Memory B cell (primary cell): ENCODE results near the gene PRSS37.

Source experiments
- ATAC-seq: fragments of 150-1000 bp; cut with Tn5 transposase; 2 replicates; pipeline ENCODE4 v1.10.0; 2021; ENCODE audit warnings: low read depth, mild to moderate bottlenecking, moderate library complexity
- DNase-seq, 2 donors: peaks; one replicate each; pipeline ENCODE4 v3.0.0; 2022; ENCODE audit warnings: low spot score in 2 of 2
- H3K27ac Mint-ChIP-seq: one replicate; pipeline ENCODE4 v1.8.0; 2022; ENCODE audit warnings: mild to moderate bottlenecking, moderate library complexity, mixed read lengths
- H3K27me3 Mint-ChIP-seq: one replicate; pipeline ENCODE4 v1.8.0; 2022; ENCODE audit warnings: mixed read lengths
- H3K36me3 Mint-ChIP-seq: one replicate; pipeline ENCODE4 v1.8.0; 2022; ENCODE audit warnings: mild to moderate bottlenecking, mixed read lengths
- H3K4me1 Mint-ChIP-seq: one replicate; pipeline ENCODE4 v1.8.0; 2022; ENCODE audit warnings: mixed read lengths
- H3K4me3 Mint-ChIP-seq: one replicate; pipeline ENCODE4 v1.8.0; 2022; ENCODE audit warnings: mild to moderate bottlenecking, moderate library complexity, mixed read lengths
- H3K9me3 Mint-ChIP-seq: one replicate; pipeline ENCODE4 v1.8.0; 2022; ENCODE audit warnings: mixed read lengths

The PRSS37 gene, protein sequence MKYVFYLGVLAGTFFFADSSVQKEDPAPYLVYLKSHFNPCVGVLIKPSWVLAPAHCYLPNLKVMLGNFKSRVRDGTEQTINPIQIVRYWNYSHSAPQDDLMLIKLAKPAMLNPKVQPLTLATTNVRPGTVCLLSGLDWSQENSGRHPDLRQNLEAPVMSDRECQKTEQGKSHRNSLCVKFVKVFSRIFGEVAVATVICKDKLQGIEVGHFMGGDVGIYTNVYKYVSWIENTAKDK

DNA sequence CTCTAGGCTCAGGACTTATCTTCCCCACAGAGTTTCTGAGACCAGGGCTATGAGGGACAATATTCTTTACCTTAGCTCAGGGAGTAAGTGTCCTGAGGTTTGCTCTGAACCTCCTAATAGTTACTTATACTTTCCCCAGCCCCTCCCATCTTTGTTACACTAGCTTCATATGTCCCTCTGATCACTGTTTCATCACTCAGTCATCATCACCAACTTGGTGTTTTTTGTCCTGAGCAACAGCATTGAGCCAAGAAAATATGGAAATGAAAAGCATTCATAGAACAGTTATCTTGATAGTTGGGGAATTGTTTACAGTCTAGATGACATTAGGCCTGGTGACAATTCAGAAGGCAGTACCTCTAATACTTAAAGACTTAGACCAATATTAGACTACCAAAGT is at the start of gene PRSS37:
TSS of gene PRSS37 (minus strand) at position 101 of the 400 bp plus-strand sequence. CDS start 436 bp downstream, outside the sequence.
- H3K36me3 Mint-ChIP-seq, result no peaks in the 10 kb centered on the region
- ATAC-seq (no peak), DNase-seq (no peak)
- H3K27ac Mint-ChIP-seq, result no peak within 1 kb of the TSS
- no peak within 1 kb of the TSS for H3K4me3 Mint-ChIP-seq
- H3K9me3 Mint-ChIP-seq, result no peaks in the 10 kb centered on the region
- H3K4me1 Mint-ChIP-seq, result no peaks in the 10 kb centered on the region
- no peaks in the 10 kb centered on the region for H3K27me3 Mint-ChIP-seq

DNA sequence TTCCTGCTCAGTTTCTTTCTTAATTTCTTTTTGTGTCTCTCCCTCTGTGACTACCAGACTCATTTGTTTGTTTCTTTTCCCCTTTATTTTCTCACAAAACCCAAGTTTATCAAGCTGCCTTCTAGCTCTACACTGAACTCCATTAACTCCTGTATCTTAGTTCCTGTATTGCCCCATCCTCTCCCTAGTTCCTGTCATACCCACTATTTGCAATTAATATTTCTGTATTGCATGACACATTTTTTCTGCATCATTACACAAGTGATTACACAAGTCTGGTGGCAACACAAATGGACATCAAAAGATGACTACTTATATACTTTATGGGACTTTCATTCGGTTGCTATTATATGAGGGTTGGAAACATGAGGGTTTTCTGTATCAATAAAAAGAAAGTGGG is 48.0 kb upstream of the PRSS37 start:
- peaks cover 2% of the 10 kb centered on the region for H3K27me3 Mint-ChIP-seq

DNA sequence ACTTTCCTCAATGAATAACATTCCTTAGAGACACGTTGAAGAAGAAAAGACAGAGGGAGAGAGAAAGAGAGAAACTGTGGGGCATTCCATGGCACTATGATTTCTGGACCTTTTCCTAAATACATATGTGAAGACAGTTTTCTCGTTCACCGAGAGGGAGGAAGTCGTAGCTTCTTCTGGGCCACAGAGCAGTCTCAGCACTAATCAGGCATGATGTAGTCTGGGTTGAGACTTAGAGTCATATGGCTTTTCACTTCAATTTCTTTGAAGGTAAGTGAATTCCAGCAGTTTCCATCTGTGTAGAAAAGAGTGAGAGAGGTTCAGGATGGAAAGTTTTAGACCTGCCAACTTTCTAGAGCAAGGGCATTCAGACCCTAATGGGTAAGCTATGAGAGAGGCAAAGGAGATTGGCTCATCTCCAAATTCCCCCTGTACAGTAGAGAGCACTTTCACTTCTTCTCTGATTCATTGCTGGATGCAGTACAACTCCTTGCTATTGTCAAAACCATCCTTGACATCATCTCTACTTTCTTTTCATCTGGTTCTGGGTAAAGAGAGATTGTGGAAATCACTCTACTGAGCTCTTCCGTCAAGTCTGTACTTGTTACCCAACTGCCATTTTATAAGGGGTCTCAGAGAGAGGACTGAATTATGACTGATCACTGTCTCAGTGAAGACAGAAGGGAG is 43.4 kb upstream of the PRSS37 start:
- Mint-ChIP-seq H3K4me3 (no peak overlapping the region), H3K27ac (no peak overlapping the region), H3K4me1 (no peaks in the 10 kb centered on the region), H3K9me3 (peaks cover 3% of the 10 kb centered on the region), H3K36me3 (no peaks in the 10 kb centered on the region), H3K27me3 (peaks cover 2% of the 10 kb centered on the region)
- DNase-seq (no peak), ATAC-seq (no peak)

More for the DNA sequence above, 48.0 kb upstream of the PRSS37 start:
- H3K9me3 Mint-ChIP-seq, result peaks cover 3% of the 10 kb centered on the region
- ATAC-seq (no peak), DNase-seq (no peak)
- no peaks in the 10 kb centered on the region for H3K36me3 Mint-ChIP-seq
- no peak overlapping the region for H3K4me3 Mint-ChIP-seq
- H3K4me1 Mint-ChIP-seq, result no peaks in the 10 kb centered on the region
- H3K27ac Mint-ChIP-seq, result no peak overlapping the region

DNA sequence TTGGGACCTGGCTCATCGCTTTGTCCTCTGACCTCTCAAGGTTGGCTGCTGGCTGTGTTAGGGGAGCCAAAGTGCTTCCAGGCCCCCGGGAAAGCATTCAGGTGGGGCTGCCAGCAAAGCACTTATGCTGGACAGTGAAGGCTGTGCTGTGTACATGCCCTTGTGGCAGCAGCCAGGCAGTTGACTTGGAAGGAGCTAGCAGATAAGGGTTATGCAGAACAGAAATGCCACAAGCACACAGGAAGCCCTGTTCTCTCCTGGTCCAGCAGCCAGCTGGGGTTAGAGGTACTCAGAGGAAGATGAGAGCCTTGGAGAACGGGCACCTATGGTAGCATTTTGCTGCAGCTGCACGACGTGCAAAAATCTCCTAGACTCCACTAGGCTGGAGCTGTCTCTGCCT is 39.7 kb upstream of the PRSS37 start:
- no peaks in the 10 kb centered on the region for H3K27me3 Mint-ChIP-seq
- no peak for ATAC-seq

DNA sequence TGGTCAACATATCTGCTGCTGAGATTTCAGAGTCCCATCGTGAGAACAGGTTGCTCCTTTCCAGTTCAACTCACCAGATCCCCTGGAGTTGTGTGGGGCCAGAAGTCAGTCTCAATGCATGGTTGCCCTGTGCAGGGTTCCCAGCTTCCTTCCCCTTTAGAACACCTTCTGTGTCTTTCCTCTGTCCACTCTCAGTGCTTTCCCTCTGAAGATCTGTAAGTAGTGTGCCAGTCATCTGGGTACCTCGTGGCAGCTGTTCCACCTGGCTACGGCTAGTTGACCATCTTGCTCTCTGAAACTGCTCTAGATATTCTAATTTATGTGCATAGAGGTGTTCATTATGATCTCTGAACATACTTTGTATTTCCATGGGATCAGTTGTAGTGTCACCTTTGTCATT is 36.1 kb upstream of the PRSS37 start:
- no peak for ATAC-seq

More for the DNA sequence above, 39.7 kb upstream of the PRSS37 start:
- no peak overlapping the region for H3K4me3 Mint-ChIP-seq
- no peak overlapping the region for H3K27ac Mint-ChIP-seq
- H3K9me3 Mint-ChIP-seq, result peaks cover 4% of the 10 kb centered on the region
- no peaks in the 10 kb centered on the region for H3K4me1 Mint-ChIP-seq
- H3K36me3 Mint-ChIP-seq, result no peaks in the 10 kb centered on the region
- no peak for DNase-seq

DNA sequence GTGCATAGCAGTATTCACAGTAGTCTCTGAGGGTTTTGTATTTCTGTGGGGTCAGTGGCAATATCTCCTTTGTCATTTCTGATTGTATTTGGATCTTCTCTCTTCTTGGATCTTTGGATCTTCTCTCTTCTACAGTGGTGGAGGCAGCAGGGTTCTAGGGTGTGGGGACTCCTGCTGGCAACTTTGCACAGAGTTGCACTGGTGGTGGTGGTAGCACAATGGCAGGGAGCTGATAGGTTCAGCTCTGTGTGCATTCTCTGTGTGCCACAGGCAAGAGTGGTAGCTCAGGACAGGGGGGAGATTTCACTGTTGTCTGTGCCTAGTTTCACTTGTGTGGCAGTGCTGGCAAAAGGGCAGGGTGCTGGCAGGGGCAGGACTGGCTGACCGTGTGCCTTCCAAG is 35.1 kb upstream of the PRSS37 start:
- Mint-ChIP-seq H3K4me3 (no peak overlapping the region), H3K27ac (no peak overlapping the region), H3K4me1 (no peaks in the 10 kb centered on the region), H3K9me3 (peaks cover 5% of the 10 kb centered on the region), H3K27me3 (no peaks in the 10 kb centered on the region), H3K36me3 (no peaks in the 10 kb centered on the region)
- ATAC-seq, result no peak
- no peak for DNase-seq

More for the DNA sequence above, 36.1 kb upstream of the PRSS37 start:
- no peaks in the 10 kb centered on the region for H3K4me1 Mint-ChIP-seq
- no peak for DNase-seq
- H3K4me3 Mint-ChIP-seq, result no peak overlapping the region
- H3K9me3 Mint-ChIP-seq, result peaks cover 5% of the 10 kb centered on the region
- H3K27me3 Mint-ChIP-seq, result no peaks in the 10 kb centered on the region
- no peak overlapping the region for H3K27ac Mint-ChIP-seq
- H3K36me3 Mint-ChIP-seq, result no peaks in the 10 kb centered on the region

DNA sequence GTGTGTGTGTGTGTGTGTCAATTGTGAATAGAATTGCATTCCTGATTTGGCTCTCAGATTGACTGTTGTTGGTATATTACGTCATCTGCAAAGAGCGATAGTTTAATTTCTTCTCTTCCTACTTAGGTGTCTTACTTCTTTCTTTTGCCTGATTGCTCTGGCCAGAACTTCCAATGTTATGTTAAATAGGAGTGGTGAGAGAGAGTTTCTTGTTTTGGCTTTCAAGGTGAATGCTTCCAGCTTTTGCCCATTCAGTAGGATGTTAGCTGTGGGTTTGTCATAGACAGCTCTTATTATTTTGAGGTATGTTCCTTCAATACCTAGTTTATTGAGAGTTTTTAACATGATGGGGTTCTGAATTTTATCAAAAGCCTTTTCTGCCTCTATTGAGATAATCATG is 34.2 kb upstream of the PRSS37 start:
- ATAC-seq (no peak), DNase-seq (no peak)
- no peak overlapping the region for H3K4me3 Mint-ChIP-seq
- H3K27me3 Mint-ChIP-seq, result no peaks in the 10 kb centered on the region
- H3K27ac Mint-ChIP-seq, result no peak overlapping the region
- H3K4me1 Mint-ChIP-seq, result no peaks in the 10 kb centered on the region
- peaks cover 8% of the 10 kb centered on the region for H3K9me3 Mint-ChIP-seq
- no peaks in the 10 kb centered on the region for H3K36me3 Mint-ChIP-seq

DNA sequence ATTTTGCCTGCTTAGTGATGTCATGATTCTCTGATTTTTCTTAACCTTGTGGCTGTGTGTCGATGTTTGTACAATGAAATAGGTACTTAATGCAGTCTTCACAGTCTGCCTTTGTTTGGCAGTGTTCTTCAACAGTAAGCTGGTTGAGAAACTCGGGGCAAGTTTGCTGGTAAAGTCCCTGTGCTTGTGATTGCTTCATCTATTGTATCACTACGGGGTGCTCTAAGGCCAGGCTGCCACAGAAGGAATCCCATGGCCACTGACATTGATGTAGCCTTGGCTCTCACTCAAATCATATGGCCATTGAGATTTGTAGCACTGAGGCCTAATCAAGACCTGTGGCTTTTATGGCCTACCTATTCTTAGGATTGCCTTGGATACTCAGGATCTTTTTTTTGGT is 33.5 kb upstream of the PRSS37 start:
- H3K27ac Mint-ChIP-seq, result no peak overlapping the region
- ATAC-seq (no peak), DNase-seq (no peak)
- no peaks in the 10 kb centered on the region for H3K36me3 Mint-ChIP-seq
- no peaks in the 10 kb centered on the region for H3K27me3 Mint-ChIP-seq
- peaks cover 11% of the 10 kb centered on the region for H3K9me3 Mint-ChIP-seq
- H3K4me3 Mint-ChIP-seq, result no peak overlapping the region
- no peaks in the 10 kb centered on the region for H3K4me1 Mint-ChIP-seq

DNA sequence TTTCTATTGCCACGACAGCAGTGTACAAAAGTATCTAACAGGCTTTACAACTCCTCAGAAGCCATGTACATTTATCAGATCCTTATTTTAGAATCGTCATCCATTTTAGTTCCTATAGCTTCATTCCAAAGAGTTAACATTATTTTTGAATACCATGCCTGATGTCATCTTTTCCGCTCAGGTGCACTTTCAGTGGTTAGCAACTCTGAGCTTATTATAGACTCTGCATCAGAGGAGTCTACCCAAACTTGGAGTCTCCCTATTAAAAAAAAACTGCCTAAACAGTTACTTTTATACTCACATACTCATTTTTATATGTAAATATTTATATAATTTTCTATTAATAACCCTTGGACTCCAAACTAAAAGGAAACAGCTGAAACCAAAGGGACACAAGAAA is 31.6 kb upstream of the PRSS37 start:
- H3K4me3 Mint-ChIP-seq, result no peak overlapping the region
- DNase-seq (no peak), ATAC-seq (no peak)

DNA sequence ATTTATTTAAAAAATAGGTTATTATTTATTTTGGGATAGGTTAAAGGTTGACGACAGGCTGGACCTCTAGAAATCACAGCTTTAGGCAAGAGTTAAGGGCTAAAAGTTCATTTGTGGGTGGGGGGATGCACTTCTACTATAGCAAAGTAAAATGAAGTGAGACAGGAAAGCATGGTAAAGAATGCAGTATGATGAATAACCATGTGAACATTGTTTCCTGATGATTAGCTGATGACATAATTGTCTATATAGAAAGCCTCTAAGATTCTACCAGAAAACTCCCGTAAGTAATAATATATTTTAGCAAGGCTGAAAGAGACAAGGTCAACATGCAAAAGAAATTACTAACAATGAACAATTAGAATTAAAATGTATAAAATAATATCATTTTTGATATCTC is 25.7 kb upstream of the PRSS37 start:
- H3K9me3 Mint-ChIP-seq, result peaks cover 7% of the 10 kb centered on the region
- DNase-seq (no peak), ATAC-seq (no peak)
- H3K36me3 Mint-ChIP-seq, result no peaks in the 10 kb centered on the region
- no peaks in the 10 kb centered on the region for H3K4me1 Mint-ChIP-seq
- no peak overlapping the region for H3K4me3 Mint-ChIP-seq
- H3K27ac Mint-ChIP-seq, result no peak overlapping the region
- peaks cover 4% of the 10 kb centered on the region for H3K27me3 Mint-ChIP-seq

More for the DNA sequence above, 31.6 kb upstream of the PRSS37 start:
- no peaks in the 10 kb centered on the region for H3K36me3 Mint-ChIP-seq
- no peak overlapping the region for H3K27ac Mint-ChIP-seq
- H3K9me3 Mint-ChIP-seq, result peaks cover 9% of the 10 kb centered on the region
- H3K27me3 Mint-ChIP-seq, result no peaks in the 10 kb centered on the region
- H3K4me1 Mint-ChIP-seq, result no peaks in the 10 kb centered on the region

DNA sequence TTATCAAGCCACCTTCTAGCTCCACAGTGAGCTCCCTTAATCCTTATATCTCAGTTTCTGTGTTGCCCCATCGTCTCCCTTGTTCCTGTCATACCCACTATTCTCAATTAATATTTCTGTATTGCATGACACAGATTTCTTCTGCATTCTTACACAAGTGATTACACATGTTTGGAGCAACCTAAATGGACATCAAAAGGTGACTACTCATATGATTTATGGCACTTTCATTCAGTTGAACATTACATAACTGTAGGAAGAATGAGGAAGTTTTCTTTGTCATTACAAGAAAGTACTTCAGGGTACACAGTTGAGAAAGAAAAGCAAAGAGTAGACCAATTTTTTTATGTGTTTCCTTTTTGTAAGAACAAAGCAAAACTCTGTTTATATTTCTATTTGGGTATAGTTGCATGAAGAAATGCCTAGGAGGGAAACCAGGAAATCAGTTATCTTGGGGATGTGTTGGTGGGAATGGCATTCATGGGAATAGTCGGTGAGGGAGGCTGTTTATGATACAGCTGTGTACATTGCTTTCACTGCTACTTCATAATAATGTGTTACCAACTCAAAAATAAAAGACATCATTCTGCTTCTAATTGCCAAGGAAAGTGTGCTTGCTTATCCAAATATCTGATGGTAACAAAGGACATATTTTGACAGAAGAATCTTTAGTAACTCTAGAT is 23.6 kb upstream of the PRSS37 start:
- DNase-seq (no peak), ATAC-seq (no peak)
- H3K4me1 Mint-ChIP-seq, result no peaks in the 10 kb centered on the region
- H3K27ac Mint-ChIP-seq, result no peak overlapping the region
- H3K27me3 Mint-ChIP-seq, result peaks cover 6% of the 10 kb centered on the region
- no peaks in the 10 kb centered on the region for H3K36me3 Mint-ChIP-seq
- peaks cover 4% of the 10 kb centered on the region for H3K9me3 Mint-ChIP-seq
- no peak overlapping the region for H3K4me3 Mint-ChIP-seq

DNA sequence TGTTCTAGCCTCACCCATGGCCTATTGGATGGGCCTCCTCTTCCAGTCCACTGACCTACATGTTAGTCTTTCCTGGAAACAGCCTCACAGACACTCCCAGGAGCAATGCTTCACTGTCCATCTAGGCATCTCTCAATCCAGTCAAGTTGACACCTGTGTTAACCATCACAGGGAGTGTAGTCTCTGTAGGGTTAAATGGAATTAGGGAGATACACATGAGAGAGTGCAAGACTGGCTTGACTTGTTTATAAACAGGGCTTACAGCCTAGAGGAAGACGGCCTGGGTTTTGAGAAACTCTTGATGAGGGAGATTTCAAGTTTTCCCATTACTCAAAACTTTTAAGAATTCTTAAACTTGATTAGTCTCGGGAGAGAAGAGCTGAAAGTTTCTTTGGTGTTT is 18.9 kb upstream of the PRSS37 start:
- H3K36me3 Mint-ChIP-seq, result peaks cover 6% of the 10 kb centered on the region
- no peak for ATAC-seq

DNA sequence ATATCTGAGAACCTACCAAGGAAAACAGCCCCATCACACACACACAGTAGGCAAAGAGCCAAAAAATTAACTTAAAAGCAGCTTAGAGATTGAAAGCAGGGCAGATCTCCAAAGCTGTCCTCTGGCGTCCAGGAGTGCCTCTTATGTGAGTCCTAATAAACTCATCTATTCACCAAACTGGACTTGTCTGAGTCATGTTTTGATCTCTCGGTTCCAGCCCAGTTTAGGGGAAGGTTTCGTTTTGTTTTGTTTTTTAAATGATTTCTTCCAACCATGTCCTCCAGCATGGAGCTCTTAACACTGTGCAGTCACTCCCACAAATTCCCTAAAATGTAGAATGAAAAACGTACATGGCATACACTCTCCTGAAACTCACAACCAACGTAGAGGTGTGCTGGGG is 6.7 kb upstream of the PRSS37 start:
- ATAC-seq (no peak), DNase-seq (no peak)
- Mint-ChIP-seq H3K9me3 (peaks cover 14% of the 10 kb centered on the region), H3K4me3 (no peak overlapping the region), H3K36me3 (peaks cover 5% of the 10 kb centered on the region), H3K27me3 (no peaks in the 10 kb centered on the region), H3K4me1 (no peaks in the 10 kb centered on the region), H3K27ac (no peak overlapping the region)

More for the DNA sequence above, 18.9 kb upstream of the PRSS37 start:
- no peak for DNase-seq
- H3K27ac Mint-ChIP-seq, result no peak overlapping the region
- peaks cover 14% of the 10 kb centered on the region for H3K9me3 Mint-ChIP-seq
- peaks cover 6% of the 10 kb centered on the region for H3K27me3 Mint-ChIP-seq
- no peak overlapping the region for H3K4me3 Mint-ChIP-seq
- H3K4me1 Mint-ChIP-seq, result no peaks in the 10 kb centered on the region

DNA sequence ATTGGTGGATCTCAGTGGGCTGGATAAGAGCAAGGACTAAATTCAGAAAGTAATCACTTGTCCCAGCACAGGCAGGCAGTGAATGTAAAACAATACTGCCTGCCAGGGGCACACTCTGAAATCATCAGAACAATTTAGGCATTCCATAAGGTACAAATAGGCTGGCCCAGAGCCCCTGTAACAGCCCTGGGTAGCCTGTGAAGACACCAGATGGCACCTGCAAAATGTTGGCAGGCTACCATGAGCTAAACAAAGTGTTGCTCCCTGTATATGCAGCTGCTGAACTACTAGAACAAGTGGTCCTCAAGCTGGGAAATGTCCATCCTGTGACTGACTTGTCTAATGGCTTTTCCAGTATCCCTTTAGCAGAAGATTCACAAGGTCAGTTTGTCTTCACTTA is 3.0 kb upstream of the PRSS37 start:
- no peaks in the 10 kb centered on the region for H3K4me1 Mint-ChIP-seq
- no peaks in the 10 kb centered on the region for H3K27me3 Mint-ChIP-seq
- H3K27ac Mint-ChIP-seq, result no peak overlapping the region
- ATAC-seq (no peak), DNase-seq (no peak)
- no peak overlapping the region for H3K4me3 Mint-ChIP-seq
- peaks cover 5% of the 10 kb centered on the region for H3K36me3 Mint-ChIP-seq
- H3K9me3 Mint-ChIP-seq, result peaks cover 8% of the 10 kb centered on the region
